ENCODE measurements around the gene ADPRH. TPM values are rescaled to one million over a fixed set of nuclear protein-coding genes. Genes with fewer than 3 reads are reported as not detected.

ADPRH gene
- total RNA-seq, 2 experiments from 2014 or later = 0.36 TPM

DNA sequence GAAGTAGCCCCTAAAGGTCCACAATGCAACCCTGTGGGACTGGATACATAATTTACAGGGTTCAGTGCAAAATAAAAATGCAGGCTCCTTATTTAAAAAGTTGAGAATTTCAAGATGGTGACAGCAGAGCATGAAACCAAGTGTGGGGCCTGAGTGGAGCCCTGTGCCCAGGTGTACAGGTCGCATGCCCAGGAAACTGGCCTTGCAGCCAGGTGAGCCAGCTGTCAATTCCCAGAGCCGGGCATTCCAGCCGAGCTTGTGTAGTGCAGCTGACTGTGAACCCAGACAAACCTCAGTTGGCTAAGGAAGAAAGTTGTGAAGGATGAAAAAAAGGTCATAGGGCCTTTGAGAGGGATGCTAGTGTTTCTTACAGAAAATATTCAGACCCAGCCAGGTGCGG is 53.5 kb downstream of the ADPRH start:
- Mint-ChIP-seq H3K4me1 (ENCODE audit: low read depth) (no peaks in the 10 kb centered on the region), H3K27ac (no peak overlapping the region), H3K27me3 (peaks cover 8% of the 10 kb centered on the region), H3K9me3 (no peaks in the 10 kb centered on the region), H3K36me3 (ENCODE audit: low read depth) (no peaks in the 10 kb centered on the region), H3K4me3 (no peak overlapping the region)
- TF ChIP-seq, protein P1, sequence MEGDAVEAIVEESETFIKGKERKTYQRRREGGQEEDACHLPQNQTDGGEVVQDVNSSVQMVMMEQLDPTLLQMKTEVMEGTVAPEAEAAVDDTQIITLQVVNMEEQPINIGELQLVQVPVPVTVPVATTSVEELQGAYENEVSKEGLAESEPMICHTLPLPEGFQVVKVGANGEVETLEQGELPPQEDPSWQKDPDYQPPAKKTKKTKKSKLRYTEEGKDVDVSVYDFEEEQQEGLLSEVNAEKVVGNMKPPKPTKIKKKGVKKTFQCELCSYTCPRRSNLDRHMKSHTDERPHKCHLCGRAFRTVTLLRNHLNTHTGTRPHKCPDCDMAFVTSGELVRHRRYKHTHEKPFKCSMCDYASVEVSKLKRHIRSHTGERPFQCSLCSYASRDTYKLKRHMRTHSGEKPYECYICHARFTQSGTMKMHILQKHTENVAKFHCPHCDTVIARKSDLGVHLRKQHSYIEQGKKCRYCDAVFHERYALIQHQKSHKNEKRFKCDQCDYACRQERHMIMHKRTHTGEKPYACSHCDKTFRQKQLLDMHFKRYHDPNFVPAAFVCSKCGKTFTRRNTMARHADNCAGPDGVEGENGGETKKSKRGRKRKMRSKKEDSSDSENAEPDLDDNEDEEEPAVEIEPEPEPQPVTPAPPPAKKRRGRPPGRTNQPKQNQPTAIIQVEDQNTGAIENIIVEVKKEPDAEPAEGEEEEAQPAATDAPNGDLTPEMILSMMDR (IDR thresholded peaks at IDR 0.05) = no peak
- ChIA-PET CTCF (no interaction called here), POLR2A (no interaction called here)
- H3K27me3 ChIP-seq (ENCODE audit: control insufficient read depth in 1 of 2, insufficient read depth in 2 of 2, low read length in 2 of 2) = no peaks in the 10 kb centered on the region
- H3K4me1 ChIP-seq (ENCODE audit: insufficient read depth, low read length) = peaks cover 18% of the 10 kb centered on the region
- DNase-seq = no peak
- intact Hi-C loops (cut with DNase I, micrococcal nuclease) = no loop called here
- H3K27ac ChIP-seq (ENCODE audit: low read depth in 1 of 2, low read length in 2 of 2) = no peak overlapping the region
- no peak for ATAC-seq (ENCODE audit: poor library complexity)
- H3K4me3 ChIP-seq (ENCODE audit: low read length) = no peak overlapping the region
- no peaks in the 10 kb centered on the region for H3K9me3 ChIP-seq (ENCODE audit: control insufficient read depth in 1 of 2, insufficient read depth in 1 of 2, low read length in 2 of 2)
- H3K36me3 ChIP-seq (ENCODE audit: insufficient read depth, low read length) = no peaks in the 10 kb centered on the region

DNA sequence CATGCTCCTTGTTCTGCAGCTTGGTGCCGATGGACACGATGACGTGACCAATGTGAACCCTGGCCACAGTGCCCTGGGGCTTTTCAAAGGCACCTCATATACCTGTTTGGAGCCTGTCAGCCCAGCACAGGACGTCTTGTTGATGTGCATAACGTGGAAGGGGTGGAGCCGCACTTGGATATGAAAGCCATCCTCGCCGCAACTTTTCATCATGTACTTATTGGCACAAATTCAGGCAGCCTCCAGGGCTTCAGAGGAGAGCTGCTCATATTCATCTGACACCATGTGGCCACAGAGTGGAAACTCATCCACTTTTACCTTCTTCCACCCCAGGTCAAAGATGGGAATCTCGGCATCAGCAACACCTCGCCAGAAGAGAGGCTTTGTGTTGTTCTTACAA is 56.4 kb downstream of the ADPRH start:
- intact Hi-C loops (cut with DNase I, micrococcal nuclease) = no loop called here
- no peaks in the 10 kb centered on the region for H3K27me3 ChIP-seq (ENCODE audit: control insufficient read depth in 1 of 2, insufficient read depth in 2 of 2, low read length in 2 of 2)
- DNase-seq (no peak), ATAC-seq (ENCODE audit: poor library complexity) (no peak)
- no peaks in the 10 kb centered on the region for H3K36me3 ChIP-seq (ENCODE audit: insufficient read depth, low read length)
- H3K27ac Mint-ChIP-seq = no peak overlapping the region
- POLR2A ChIA-PET = no interaction called here
- H3K4me3 Mint-ChIP-seq = no peak overlapping the region
- H3K4me1 Mint-ChIP-seq (ENCODE audit: low read depth) = peaks cover 4% of the 10 kb centered on the region
- TF ChIP-seq, protein P1 (IDR thresholded peaks at IDR 0.05) = no peak
- H3K9me3 Mint-ChIP-seq = no peaks in the 10 kb centered on the region
- no peaks in the 10 kb centered on the region for H3K27me3 Mint-ChIP-seq
- peaks cover 11% of the 10 kb centered on the region for H3K4me1 ChIP-seq (ENCODE audit: insufficient read depth, low read length)
- H3K36me3 Mint-ChIP-seq (ENCODE audit: low read depth) = peaks cover 11% of the 10 kb centered on the region
- H3K27ac ChIP-seq (ENCODE audit: low read depth in 1 of 2, low read length in 2 of 2) = no peak overlapping the region
- H3K9me3 ChIP-seq (ENCODE audit: control insufficient read depth in 1 of 2, insufficient read depth in 1 of 2, low read length in 2 of 2) = no peaks in the 10 kb centered on the region
- H3K4me3 ChIP-seq (ENCODE audit: low read length) = no peak overlapping the region
- CTCF ChIA-PET = no interaction called here

DNA sequence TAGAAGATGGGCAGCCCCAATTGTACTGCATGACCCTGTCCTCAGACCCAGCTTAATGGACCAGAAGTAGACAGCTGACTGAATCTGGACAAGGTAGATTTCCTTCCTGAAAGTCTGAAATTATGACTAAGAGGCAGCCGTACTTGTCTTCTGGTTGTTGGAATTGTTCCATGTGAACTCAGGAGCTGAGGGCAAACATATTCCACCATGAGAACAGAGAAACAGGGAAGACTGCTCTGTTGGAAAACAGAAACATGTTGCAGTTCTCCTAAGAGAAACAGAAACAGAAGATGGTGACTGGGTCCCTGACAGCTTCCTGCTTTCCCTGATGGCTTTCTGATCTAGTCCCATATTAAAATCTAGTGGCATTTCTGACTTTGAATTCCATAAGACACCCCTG is 57.0 kb downstream of the ADPRH start:
- intact Hi-C loops (cut with DNase I, micrococcal nuclease) = no loop called here
- Mint-ChIP-seq H3K4me3 (no peak overlapping the region), H3K4me1 (ENCODE audit: low read depth) (peaks cover 4% of the 10 kb centered on the region), H3K27ac (no peak overlapping the region), H3K36me3 (ENCODE audit: low read depth) (peaks cover 17% of the 10 kb centered on the region), H3K27me3 (no peaks in the 10 kb centered on the region), H3K9me3 (no peaks in the 10 kb centered on the region)
- Histone ChIP-seq H3K9me3 (ENCODE audit: control insufficient read depth in 1 of 2, insufficient read depth in 1 of 2, low read length in 2 of 2) (no peaks in the 10 kb centered on the region), H3K27ac (ENCODE audit: low read depth in 1 of 2, low read length in 2 of 2) (no peak overlapping the region), H3K4me1 (ENCODE audit: insufficient read depth, low read length) (peaks cover 11% of the 10 kb centered on the region), H3K4me3 (ENCODE audit: low read length) (no peak overlapping the region), H3K36me3 (ENCODE audit: insufficient read depth, low read length) (no peaks in the 10 kb centered on the region), H3K27me3 (ENCODE audit: control insufficient read depth in 1 of 2, insufficient read depth in 2 of 2, low read length in 2 of 2) (no peaks in the 10 kb centered on the region)
- POLR2A ChIA-PET = no interaction called here
- CTCF ChIA-PET = no interaction called here
- TF ChIP-seq, protein P1 (IDR thresholded peaks at IDR 0.05) = no peak
- ATAC-seq (ENCODE audit: poor library complexity) = no peak
- no peak for DNase-seq
